Endometrial microvascular endothelial cells (primary cell): ENCODE data around the gene RASSF7. TPM values are rescaled to one million over a fixed set of nuclear protein-coding genes. Genes with fewer than 3 reads are reported as not detected.
"Not testable (repeated sequence)": the region's sequence is repeated elsewhere in the genome, so short reads cannot be mapped to it uniquely, and the experiment has no call there.

ENCODE experiments used
- in situ Hi-C: cut with HindIII; loops from 2 replicates; pipeline ENCODE4 v1.10.0; 2017; ENCODE audit warnings: low sequenced_read_pairs, low pct_unique_long_range_greater_than_20kb; ENCODE audit errors: inconsistent ontology term
- total RNA-seq: library from RNA; depleted of rRNA; stranded (reverse); fragments of >200 nt; gene quantifications from one replicate; pipeline ENCODE4 v1.2.3, GENCODE V29; 2015; ENCODE audit errors: inconsistent ontology term

The RASSF7 gene
- total RNA-seq, 1 donor from 2014 or later, result 34.7 TPM

DNA sequence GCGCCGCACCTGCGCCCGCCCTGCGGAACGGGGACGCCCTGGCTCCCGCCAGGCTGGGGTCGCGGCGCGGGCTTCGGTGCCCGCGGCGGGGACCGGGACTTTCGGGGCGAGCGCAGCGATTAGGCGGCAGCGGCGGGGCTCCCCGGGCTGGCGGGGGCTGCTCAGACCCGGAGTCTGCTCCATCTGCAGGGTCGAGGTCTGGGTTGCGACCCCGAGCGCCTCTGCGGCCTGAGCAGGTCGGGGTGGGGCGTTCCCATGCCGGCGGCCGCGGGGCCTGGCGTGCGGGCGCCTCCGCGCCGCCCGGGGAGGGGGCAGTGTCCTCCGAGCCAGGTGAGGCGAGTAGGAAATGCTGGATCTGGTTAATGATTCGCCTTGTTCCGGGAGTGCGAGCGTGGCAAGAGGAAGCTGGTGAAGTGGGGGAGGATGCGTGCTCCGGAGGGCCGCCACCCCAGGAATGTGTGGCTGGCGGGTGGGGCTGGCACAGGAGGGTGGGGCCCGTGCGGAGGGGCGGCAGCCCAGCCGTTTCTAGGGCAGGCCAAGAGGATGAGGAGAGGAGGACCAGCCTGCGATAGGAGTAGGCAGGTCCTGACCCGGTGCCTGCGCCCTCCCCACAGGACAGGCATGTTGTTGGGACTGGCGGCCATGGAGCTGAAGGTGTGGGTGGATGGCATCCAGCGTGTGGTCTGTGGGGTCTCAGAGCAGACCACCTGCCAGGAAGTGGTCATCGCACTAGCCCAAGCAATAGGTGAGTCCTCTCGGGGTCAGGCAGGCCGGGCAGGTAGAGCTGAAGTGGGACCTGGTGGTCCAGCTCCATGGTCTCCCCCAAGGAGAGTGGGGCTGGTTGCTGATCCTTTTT, 606 bp downstream of the RASSF7 start:
- in situ Hi-C loops, result no loop called here

DNA sequence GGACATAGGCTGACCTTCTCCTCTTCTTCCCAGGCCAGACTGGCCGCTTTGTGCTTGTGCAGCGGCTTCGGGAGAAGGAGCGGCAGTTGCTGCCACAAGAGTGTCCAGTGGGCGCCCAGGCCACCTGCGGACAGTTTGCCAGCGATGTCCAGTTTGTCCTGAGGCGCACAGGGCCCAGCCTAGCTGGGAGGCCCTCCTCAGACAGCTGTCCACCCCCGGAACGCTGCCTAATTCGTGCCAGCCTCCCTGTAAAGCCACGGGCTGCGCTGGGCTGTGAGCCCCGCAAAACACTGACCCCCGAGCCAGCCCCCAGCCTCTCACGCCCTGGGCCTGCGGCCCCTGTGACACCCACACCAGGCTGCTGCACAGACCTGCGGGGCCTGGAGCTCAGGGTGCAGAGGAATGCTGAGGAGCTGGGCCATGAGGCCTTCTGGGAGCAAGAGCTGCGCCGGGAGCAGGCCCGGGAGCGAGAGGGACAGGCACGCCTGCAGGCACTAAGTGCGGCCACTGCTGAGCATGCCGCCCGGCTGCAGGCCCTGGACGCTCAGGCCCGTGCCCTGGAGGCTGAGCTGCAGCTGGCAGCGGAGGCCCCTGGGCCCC, 1.4 kb downstream of the RASSF7 start:
- in situ Hi-C loops, result no loop called here

DNA sequence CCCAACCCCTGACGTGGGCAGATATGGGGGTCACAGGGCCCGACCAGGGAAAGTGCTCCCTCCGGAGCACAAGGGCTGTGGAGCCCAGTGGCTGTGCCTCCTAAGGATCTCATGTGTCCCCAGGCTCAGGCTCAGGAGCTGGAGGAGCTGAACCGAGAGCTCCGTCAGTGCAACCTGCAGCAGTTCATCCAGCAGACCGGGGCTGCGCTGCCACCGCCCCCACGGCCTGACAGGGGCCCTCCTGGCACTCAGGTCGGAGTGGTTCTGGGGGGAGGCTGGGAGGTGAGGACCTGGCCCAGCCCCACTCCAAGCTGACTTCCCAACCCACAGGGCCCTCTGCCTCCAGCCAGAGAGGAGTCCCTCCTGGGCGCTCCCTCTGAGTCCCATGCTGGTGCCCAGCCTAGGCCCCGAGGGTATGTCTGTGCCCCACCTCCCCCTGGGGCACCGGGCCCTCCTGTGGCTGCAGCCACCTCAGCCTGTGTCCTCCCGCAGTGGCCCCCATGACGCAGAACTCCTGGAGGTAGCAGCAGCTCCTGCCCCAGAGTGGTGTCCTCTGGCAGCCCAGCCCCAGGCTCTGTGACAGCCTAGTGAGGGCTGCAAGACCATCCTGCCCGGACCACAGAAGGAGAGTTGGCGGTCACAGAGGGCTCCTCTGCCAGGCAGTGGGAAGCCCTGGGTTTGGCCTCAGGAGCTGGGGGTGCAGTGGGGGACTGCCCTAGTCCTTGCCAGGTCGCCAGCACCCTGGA, 2.5 kb downstream of the RASSF7 start:
- in situ Hi-C loops, result no loop called here

DNA sequence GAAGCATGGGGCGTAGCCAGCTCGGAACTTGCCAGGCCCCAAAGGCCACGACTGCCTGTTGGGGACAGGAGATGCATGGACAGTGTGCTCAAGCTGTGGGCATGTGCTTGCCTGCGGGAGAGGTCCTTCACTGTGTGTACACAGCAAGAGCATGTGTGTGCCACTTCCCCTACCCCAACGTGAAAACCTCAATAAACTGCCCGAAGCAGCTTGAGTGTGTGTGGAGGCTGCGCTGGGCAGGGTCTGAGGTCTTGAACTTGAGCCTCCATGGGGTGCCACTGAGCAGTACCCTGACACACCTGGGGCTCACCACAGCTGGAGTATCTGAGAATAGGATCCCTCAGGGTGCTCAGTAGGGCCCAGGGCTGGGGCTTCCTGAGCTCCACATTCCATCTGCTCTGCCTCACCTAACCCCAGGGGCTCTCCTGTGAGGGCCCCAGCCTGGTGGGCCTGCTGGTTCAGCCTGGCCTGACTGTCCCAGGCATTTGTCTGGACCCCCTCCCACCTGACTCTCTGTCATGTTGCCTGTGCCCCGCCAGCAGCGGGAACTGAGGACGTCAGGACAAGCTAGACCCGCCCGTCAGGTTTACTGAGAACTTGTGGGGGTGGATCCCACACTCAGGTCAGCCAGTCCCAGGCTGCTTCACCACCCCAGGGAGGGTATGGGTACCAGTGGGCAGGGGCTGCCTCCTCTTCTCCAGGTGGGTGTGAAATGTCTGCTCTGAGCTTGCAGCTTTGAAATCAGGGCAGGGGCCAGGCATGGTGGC, 3.2 kb downstream of the RASSF7 start:
- in situ Hi-C loops, result no loop called here

DNA sequence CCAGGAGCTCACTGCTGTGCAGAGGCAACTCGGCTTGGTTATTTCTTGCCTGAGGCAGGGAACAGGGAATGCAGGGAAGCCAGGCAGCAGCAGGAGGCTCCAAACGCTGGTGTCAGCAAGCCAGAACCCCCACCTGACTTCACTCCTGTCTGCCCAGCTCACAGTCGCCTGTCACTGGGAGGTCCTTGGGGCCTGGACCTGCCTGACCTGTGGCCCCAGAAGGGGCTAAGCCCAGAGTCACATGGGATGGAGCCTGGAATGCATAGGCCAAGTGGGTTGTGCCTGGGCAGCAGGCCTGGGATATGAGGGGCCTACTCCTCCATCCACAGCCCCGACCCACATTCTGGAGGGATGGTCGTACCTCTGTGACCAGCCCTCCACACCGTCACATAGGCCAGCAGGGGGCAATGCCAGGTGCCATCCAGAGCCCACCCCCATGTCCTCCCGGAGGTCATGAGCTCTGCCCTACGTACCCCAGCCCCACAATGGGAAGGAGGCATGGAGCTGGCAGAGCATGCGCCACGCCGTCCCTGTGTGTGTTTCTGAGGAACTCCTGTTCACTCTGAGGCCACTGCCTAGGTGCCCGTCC, 5.2 kb downstream of the RASSF7 start:
- in situ Hi-C loops, result no loop called here

DNA sequence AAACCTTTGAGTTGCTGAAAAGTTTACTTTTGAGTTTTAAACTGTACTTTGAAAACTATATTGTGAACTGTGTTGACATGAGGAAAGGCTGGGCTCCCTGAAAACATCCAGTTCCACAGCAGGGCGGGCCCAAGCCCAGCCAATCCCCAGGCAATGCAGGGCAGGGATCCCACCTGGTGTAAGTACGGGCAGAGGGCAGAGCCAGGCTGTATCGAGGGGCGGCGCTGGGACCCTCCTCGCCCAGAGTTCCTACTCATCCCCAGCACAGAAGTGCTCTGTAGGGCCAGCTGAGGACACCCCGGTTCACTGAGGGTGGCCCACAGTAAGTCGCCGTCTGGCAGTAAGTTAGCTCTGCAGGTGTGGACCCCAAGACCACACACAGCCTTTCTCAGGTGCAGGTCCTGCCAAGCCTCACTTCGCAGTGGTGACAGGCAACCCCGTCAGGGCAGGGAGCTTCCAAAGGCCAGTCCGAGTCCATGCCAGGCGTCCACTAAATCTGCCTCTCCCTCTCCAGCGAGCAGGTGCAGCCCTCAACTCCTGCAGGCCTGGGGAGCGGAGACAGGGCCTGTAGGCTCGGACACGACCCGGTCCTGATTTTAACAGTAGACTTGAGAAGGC, 6.3 kb downstream of the RASSF7 start:
- in situ Hi-C loops, result no loop called here

DNA sequence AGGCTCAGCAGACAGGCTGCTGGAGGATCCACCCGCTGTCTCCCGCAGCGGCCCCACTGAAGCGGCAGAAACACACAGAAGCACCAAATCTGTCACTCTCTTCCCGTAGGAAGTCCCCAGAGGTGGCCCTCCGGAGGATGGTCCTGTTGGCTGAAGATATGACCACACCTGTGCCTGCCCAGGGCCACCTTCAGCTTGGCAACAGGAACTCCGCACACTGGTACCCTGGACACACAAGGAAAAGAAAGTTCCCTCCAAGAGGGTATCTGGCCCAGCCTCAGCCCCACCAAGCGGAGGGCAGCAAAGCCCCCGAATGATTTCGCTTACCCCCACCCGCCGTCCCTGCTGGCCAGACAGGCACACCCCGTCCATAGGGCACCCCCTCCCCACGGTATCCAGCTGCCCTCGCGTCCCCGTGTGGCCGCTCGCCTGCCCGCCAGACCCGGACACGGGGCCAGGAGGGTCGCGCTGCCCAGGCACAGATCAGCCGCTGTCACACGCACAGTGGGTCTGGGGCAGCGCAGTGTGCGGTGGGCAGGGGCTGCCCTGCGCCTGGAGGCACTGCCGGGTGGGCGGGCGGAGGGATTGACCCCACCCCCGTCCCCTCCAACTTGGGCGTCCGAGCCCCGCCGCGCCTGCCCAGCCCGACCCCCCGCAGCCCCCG, 7.0 kb downstream of the RASSF7 start:
- in situ Hi-C loops, result no loop called here

DNA sequence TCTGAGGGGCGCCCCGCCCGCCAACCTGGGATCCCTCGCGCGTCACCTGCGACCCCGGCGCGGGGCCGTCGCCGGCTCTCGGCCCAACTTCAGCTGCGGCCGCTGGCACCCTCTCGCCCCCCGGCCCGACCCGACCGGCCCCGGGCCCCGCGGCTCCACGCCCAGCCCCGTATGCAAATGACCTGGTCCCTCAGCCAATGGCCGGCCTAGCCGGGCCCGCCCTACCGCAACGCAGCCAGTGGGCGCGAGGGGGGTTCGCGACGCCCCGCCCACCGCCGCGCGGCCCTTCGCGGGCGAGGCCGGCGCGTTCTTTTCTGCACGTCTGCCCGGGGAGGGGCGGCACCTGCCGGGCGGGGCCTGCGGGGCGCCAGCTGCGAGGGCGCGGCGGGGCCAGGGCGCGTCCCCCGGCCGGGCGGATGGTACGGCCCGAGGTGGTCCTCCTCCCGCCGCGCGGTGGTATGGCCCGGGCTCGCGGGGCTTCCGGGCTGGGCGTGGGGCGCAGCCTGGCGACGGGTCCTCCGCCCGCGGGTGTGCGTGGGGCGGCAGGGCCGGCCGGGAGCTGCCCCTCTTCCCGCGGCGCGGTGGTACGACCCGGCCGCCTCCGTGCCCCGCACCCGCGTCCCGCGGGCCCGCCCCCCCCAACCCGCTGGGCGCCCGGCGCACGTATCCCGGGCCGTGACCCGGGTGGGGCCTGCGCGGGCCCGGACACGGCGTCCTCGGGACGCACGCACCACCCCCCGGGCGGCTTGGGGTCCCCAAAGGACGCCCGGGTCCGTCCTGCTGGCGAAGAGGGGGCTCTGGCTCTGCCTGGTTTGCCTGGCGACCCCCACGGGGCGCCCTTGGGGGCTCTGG, 7.8 kb downstream of the RASSF7 start:
- in situ Hi-C loops, result no loop called here

DNA sequence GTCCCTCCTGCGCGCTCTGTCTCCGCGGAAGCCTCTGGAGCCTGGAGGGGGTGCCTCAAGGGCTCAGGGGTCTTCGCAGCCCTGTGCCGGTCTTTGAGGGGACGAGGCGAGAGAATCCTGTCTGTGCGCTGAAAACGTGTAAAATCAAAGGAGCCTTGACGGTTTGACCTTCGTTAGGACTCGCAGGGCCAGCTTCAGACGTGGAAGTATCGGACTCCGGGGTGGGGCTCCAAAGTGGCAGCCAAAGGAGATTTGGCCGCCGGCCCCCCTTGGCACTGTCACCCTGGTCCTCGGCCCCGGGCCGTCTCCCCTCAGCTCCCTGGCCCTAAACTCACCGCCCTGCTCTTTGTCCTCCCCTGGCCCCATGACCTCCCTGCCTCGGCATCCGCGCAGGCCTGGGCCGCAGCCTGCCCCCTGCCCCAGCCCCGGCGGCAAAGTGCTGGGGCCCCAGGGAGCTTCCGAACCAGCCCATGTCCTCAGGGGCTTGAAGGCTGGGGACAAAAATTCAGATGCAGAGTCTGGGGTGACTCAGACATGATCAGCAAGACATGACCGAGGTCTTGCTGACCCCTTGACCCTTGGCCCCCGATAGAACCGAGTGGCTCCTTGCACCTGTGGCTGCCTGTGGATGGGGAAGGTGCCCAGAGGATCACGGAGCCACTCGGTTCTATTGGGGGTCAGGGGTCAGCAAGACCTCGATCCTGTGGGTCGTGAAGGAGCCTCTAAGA, 8.6 kb downstream of the RASSF7 start:
- in situ Hi-C loops, result no loop called here

DNA sequence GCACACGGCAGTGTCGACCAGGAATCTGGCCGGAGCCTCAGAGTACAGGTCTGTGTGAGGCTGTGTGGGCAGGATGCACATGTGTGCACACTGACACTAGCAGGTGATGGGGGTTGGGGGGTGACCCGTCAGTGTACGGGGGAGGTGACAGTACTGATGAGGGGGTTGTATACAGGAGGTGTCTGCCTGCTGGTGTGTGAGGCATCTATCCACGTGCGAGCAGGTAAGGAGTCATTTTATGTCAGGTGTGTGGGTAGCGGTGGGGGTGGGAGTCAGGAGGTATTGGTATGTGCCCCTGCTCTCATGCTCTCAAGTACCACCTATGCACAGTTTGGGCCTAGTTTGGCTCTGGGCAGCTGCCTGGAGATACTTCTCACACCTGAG, 11.0 kb downstream of the RASSF7 start:
- in situ Hi-C loops, result no loop called here

DNA sequence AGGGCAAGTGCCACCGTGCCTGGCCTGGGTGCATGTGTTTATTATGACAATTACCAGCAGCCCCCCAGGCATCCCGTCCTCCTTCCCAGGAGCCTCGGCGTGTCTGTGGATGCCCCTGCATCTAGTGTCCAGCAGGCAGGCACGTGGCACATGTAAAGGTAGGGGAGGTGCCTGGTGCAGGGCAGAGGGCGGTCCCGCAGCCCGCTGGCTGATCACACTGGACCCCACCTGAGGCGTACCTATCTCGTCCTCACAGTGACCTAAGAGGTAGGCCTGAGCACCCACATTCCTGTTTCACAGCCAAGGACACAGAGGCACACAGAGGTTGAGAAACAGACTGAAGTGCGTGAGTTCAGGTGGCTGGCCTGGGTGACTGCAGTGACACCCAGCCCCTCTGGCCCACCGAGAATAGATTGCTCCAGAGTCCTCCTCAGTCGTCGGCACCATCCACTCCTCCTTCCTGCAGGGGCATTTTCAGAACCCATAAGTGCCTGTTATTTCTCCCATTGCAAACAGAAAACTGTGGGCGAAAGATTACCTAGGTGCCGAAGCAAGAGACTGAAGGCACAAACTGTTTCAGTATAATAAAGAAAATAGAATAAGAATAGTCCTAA, 12.5 kb downstream of the RASSF7 start:
- in situ Hi-C loops, result no loop called here

DNA sequence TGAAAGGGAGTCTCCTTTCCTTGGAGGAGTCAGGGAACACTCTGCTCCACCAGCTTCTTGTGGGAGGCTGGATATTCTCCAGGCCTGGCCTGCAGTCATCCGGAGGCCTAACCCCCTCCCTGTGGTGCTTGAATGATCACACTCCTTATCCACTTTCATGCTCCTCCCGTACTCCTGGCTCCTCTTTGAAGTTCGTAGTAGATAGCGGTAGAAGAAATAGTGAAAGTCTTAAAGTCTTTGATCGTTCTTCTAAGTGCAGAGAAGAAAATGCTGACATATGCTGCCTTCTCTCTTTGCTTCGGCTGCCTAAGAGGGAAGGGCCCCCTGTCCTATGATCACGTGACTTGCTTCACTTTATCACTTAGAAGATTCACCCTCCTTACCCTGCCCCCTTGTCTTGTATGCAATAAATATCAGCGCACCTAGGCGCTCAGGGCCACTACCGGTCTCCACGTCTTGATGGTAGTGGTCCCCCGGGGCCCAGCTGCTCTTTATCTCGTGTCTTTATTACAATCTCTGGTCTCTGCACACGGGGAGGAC, 13.3 kb downstream of the RASSF7 start:
- in situ Hi-C loops, result not testable (repeated sequence)

DNA sequence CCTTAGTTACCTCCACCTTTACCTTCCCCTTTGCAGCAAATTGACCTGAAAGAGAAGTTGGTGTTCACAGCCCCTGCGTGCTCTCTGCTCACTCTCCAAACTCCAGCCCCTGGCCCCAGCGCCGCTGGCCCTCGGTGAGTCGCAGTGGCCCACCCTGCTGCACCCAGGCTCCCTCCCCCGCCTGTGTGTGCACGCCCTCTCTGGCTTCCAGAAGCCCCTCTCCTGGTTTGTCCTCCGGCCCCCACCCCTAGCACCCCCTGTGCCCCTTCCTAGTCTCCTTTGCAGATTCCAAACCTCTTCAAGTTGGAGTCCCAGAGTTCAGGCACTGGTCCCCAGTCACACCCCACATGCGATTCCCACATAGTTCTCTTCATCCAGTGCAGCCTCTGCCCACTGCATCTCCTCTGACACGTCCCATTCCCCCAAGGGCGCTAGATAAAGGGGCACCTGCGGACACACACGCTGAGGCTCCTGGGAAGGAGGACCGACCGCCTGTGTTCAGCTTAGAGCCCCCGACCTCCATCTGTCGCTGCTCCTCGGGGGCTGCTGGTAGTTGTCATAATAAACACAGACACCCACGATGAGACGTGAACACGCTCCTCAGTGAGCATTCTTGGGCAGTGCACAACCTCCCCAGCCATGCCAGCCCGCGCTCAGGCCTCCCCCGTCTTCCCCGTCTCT, 14.0 kb downstream of the RASSF7 start:
- in situ Hi-C loops, result no loop called here

DNA sequence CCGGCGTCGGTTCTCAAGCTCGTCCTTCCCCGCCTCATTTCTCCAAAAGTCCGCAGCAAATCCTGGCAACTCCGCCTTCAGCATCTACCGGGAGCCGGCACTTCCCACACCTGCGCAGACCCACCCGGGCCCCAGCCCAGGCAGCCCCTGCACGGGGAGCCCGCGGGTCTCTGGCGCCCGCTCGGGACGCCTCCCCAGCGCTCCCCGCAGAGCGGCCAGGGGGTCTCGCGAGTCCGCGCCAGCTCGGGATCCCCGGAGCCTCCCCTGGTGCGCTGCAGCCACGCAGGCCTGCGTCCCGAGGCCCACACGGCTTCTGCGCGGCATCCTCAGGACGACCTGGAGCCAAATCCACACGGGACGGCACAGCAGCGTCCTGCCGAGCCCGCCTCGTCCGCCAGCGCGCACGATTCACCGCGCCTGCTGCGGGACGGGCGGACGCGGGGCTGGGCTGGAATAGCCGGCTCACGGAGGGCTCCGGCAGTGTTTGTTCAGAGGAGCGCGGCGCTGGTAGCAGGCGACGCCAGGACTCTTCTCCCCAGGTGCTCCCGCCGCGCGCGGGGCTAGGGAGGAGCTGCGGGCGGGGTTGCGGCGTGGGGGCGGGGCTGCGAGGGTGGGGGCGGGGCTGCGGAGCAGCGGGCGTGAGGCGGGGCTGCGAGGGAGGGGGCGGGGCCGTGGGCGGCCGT, 14.7 kb downstream of the RASSF7 start:
- in situ Hi-C loops, result no loop called here
